HCT116 (cell line): ENCODE results near the gene POLR3A. TPM values are rescaled to one million over a fixed set of nuclear protein-coding genes. Genes with fewer than 3 reads are reported as not detected.

ENCODE experiments used
- ATAC-seq: fragments of 200-7000 bp; cut with Tn5 transposase; 2 replicates; pipeline ENCODE4 v1.9.1; 2020; ENCODE audit warnings: mild to moderate bottlenecking, moderate library complexity
- BruUV-seq: library from RNA; stranded (reverse); fragments of 400-500 nt; replicated peaks from 2 replicates; lab custom pipeline; 2021; lab: Mats Ljungman, UMichigan
- CTCF ChIA-PET: fragments of 300-600 bp; sonication (Branson Sonifier 250); formaldehyde crosslinking; loops from one replicate; lab custom pipeline; 2021; ENCODE audit warnings: antibody characterized with exemption; lab: Charles Lee
- POLR2A ChIA-PET: fragments of 300-600, 350-600 bp; sonication (Branson Sonifier 250); formaldehyde crosslinking; loops from one replicate; lab custom pipeline; 2021; ENCODE audit warnings: antibody characterized with exemption; lab: Charles Lee
- RAD21 ChIA-PET, 2 experiments: fragments of 300-600 bp; sonication (Branson Sonifier 250); formaldehyde crosslinking; loops; one replicate each; lab custom pipeline; 2023; ENCODE audit warnings: low total read pairs in 2 of 2; ENCODE audit not compliant: uncharacterized antibody in 2 of 2, unreplicated experiment in 2 of 2, low non-redundant PET in 1 of 2; lab: Charles Lee
- DNase-seq: peaks from one replicate; pipeline ENCODE4 v3.0.0-alpha.2; 2010; ENCODE audit warnings: low read depth, low spot score
- H2AFZ ChIP-seq: fragments of 200-600 bp; shearing (Covaris generic), sonication (generic); 2 replicates; pipeline ENCODE4 v1.6.1; 2017; ENCODE audit warnings: low read depth, mixed run types, mixed read lengths, antibody characterized with exemption, low read length; ENCODE audit not compliant: poor library complexity, severe bottlenecking
- H3K27ac ChIP-seq: 2 replicates; pipeline ENCODE4 v1.5.1; 2012; ENCODE audit warnings: low read depth, low read length
- H3K27me3 ChIP-seq: fragments of 200-600 bp; sonication (generic); 2 replicates; pipeline ENCODE4 v1.6.1; 2016; ENCODE audit warnings: mixed run types, low read length, mixed read lengths; ENCODE audit not compliant: insufficient read depth
- H3K36me3 ChIP-seq, 2 experiments: fragments of 200-500 bp in 1 of 2; fragments of 200-600 bp in 1 of 2; sonication (Bioruptor generic) in 1 of 2; sonication (generic) in 1 of 2; 2 replicates each; pipeline versions ENCODE4 v1.5.1 to v1.6.1; 2014 to 2016; ENCODE audit warnings: low read length in 2 of 2, inconsistent platforms in 1 of 2, mixed read lengths in 1 of 2, mixed run types in 1 of 2; ENCODE audit not compliant: insufficient read depth in 2 of 2, control insufficient read depth in 1 of 2
- H3K4me1 ChIP-seq, 2 experiments: fragments of 200-600 bp in 1 of 2; sonication (generic) in 1 of 2; 2 replicates each; pipeline versions ENCODE4 v1.5.1 to v1.6.1; 2012 to 2017; ENCODE audit warnings: low read length in 2 of 2, inconsistent platforms in 1 of 2, mild to moderate bottlenecking in 1 of 2, mixed read lengths in 1 of 2, mixed run types in 1 of 2, moderate library complexity in 1 of 2; ENCODE audit not compliant: insufficient read depth in 2 of 2, control insufficient read depth in 1 of 2
- H3K4me2 ChIP-seq: fragments of 200-600 bp; sonication (generic); 2 replicates; pipeline ENCODE4 v1.6.1; 2017; ENCODE audit warnings: mixed run types, low read length, mixed read lengths
- H3K4me3 ChIP-seq, 2 experiments: fragments of 200-600 bp in 1 of 2; sonication (generic) in 1 of 2; replicated peaks in 1 of 2; 2 replicates each; pipeline ENCODE4 v1.5.1; 2011 to 2016; ENCODE audit warnings: low read length in 2 of 2, control low read depth in 1 of 2, low read depth in 1 of 2, mild to moderate bottlenecking in 1 of 2, mixed read lengths in 1 of 2, mixed run types in 1 of 2
- H3K79me2 ChIP-seq: fragments of 200-600 bp; sonication (generic); 2 replicates; pipeline ENCODE4 v1.6.1; 2017; ENCODE audit warnings: mild to moderate bottlenecking, mixed run types, low read length, moderate library complexity, mixed read lengths; ENCODE audit not compliant: insufficient read depth
- H3K9ac ChIP-seq: fragments of 200-600 bp; sonication (generic); 2 replicates; pipeline ENCODE4 v1.6.1; 2016; ENCODE audit warnings: low read length, mixed read lengths
- H3K9me2 ChIP-seq: fragments of 200-600 bp; sonication (generic), shearing (Covaris generic); 2 replicates; pipeline ENCODE4 v1.6.1; 2017; ENCODE audit warnings: mixed run types, mild to moderate bottlenecking, moderate library complexity; ENCODE audit not compliant: insufficient read depth
- H3K9me3 ChIP-seq, 2 experiments: fragments of 200-500 bp in 1 of 2; fragments of 200-600 bp in 1 of 2; sonication (Bioruptor generic) in 1 of 2; sonication (generic) in 1 of 2; 2 replicates each; pipeline ENCODE4 v1.6.1; 2014 to 2017; ENCODE audit warnings: low read length in 2 of 2, mixed read lengths in 2 of 2, inconsistent platforms in 1 of 2, low read depth in 1 of 2, mild to moderate bottlenecking in 1 of 2, mixed run types in 1 of 2, moderate library complexity in 1 of 2; ENCODE audit not compliant: control insufficient read depth in 1 of 2, insufficient read depth in 1 of 2
- H4K20me1 ChIP-seq: fragments of 200-600 bp; sonication (generic), shearing (Covaris generic); 2 replicates; pipeline ENCODE4 v1.6.1; 2017; ENCODE audit warnings: mixed run types, mild to moderate bottlenecking, moderate library complexity; ENCODE audit not compliant: insufficient read depth
- CBX3 ChIP-seq: IDR thresholded peaks from 2 replicates; pipeline ENCODE4 v1.6.1; 2012; ENCODE audit warnings: low read depth
- EGR1 ChIP-seq: IDR thresholded peaks from 2 replicates; pipeline ENCODE4 v1.6.1; 2012; ENCODE audit warnings: low read depth
- ELF1 ChIP-seq: IDR thresholded peaks from 2 replicates; pipeline ENCODE4 v1.6.1; 2012; ENCODE audit warnings: low read depth, borderline replicate concordance
- EZH2phosphoT487 ChIP-seq: fragments of 200-600 bp; IDR thresholded peaks from 2 replicates; pipeline ENCODE4 v1.6.1; 2018; ENCODE audit warnings: antibody characterized with exemption, borderline replicate concordance
- FOSL1 ChIP-seq: IDR thresholded peaks from 2 replicates; pipeline ENCODE4 v1.6.1; 2012; ENCODE audit warnings: low read depth
- JUND ChIP-seq: IDR thresholded peaks from 2 replicates; pipeline ENCODE4 v1.6.1; 2012
- MAX ChIP-seq: IDR thresholded peaks from 2 replicates; pipeline ENCODE4 v1.6.1; 2012
- POLR2A ChIP-seq: IDR thresholded peaks from 2 replicates; pipeline ENCODE4 v1.7.0; 2011; ENCODE audit warnings: borderline replicate concordance; ENCODE audit not compliant: insufficient read depth, insufficient read length; ENCODE audit errors: extremely low read depth
- RAD21 ChIP-seq: IDR thresholded peaks from 2 replicates; pipeline ENCODE4 v1.6.1; 2012; ENCODE audit warnings: low read depth, mild to moderate bottlenecking
- SRF ChIP-seq: IDR thresholded peaks from 2 replicates; pipeline ENCODE4 v1.6.1; 2012; ENCODE audit warnings: low read depth
- TCF7L2 ChIP-seq: IDR thresholded peaks from 2 replicates; pipeline ENCODE4 v1.7.0; 2011; ENCODE audit warnings: borderline replicate concordance, inconsistent platforms; ENCODE audit not compliant: insufficient read depth, insufficient read length; ENCODE audit errors: extremely low read depth
- YY1 ChIP-seq: IDR thresholded peaks from 2 replicates; pipeline ENCODE4 v1.6.1; 2011; ENCODE audit warnings: low read length, low read depth, moderate library complexity, mild to moderate bottlenecking; ENCODE audit not compliant: insufficient replicate concordance; ENCODE audit errors: extremely low read depth
- ZBTB33 ChIP-seq: IDR thresholded peaks from 2 replicates; pipeline ENCODE4 v1.6.1; 2011; ENCODE audit warnings: mild to moderate bottlenecking, low read length, moderate library complexity; ENCODE audit not compliant: insufficient replicate concordance; ENCODE audit errors: extremely low read depth
- ZNF274 ChIP-seq: fragments of 200-500 bp; sonication (Bioruptor generic); IDR thresholded peaks from 2 replicates; pipeline ENCODE4 v1.6.1; 2014; ENCODE audit warnings: mild to moderate bottlenecking, low read depth, low read length, inconsistent platforms
- intact Hi-C: fragments of 100-400 bp; cut with micrococcal nuclease; formaldehyde crosslinking; loops from 2 replicates; pipeline ENCODE4 v1.10.0; 2022
- total RNA-seq: library from RNA; stranded (reverse); gene quantifications from one replicate; pipeline ENCODE4 v1.2.1, GENCODE V29; 2021; ENCODE audit not compliant: unreplicated experiment
- TF ChIP-seq, protein P1 (sequence below), 3 experiments: fragments of 200-600 bp in 1 of 3; sonication (generic) in 1 of 3; IDR thresholded peaks in 2 of 3; conservative IDR thresholded peaks in 1 of 3; 2 replicates each; pipeline ENCODE4 v1.5.1; 2012 to 2017; ENCODE audit warnings: low read depth in 2 of 3, low read length in 2 of 3, antibody characterized with exemption in 1 of 3, borderline replicate concordance in 1 of 3, control low read depth in 1 of 3, mild to moderate bottlenecking in 1 of 3, mixed read lengths in 1 of 3, mixed run types in 1 of 3, moderate library complexity in 1 of 3; ENCODE audit not compliant: insufficient read depth in 1 of 3

POLR3A gene
- total RNA-seq, 1 experiment from 2014 or later, result 26.6 TPM

GRCh38 chr10:78059906-78060702, 30.8 kb upstream of the POLR3A start:
- RAD21 ChIA-PET, result no interaction called here
- H3K36me3 ChIP-seq, result no peaks in the 10 kb centered on the region
- no peaks in the 10 kb centered on the region for H3K9me2 ChIP-seq
- no peak overlapping the region for H3K4me3 ChIP-seq
- TF ChIP-seq CBX3, result no peak
- no peak for TF ChIP-seq MAX
- TF ChIP-seq EGR1, result no peak
- TF ChIP-seq, all 23 proteins: peak for 0
- BruUV-seq, result no TSS peak
- Histone ChIP-seq H3K9me3 (no peaks in the 10 kb centered on the region), H3K27ac (no peak overlapping the region), H3K79me2 (no peaks in the 10 kb centered on the region), H2AFZ (no peak overlapping the region), H3K27me3 (no peaks in the 10 kb centered on the region), H3K4me2 (no peak overlapping the region), H4K20me1 (no peaks in the 10 kb centered on the region), H3K9ac (no peak overlapping the region), H3K4me1 (no peaks in the 10 kb centered on the region)
- ChIA-PET CTCF (no interaction called here), POLR2A (no interaction called here)
- intact Hi-C loops, result no loop called here
- no peak for DNase-seq
- ATAC-seq, result no peak

GRCh38 chr10:78058562-78058961, 29.2 kb upstream of the POLR3A start:
- Histone ChIP-seq H3K36me3 (no peaks in the 10 kb centered on the region), H3K4me3 (no peak overlapping the region), H4K20me1 (no peaks in the 10 kb centered on the region), H3K9me3 (no peaks in the 10 kb centered on the region), H3K9me2 (no peaks in the 10 kb centered on the region), H3K27ac (no peak overlapping the region), H2AFZ (no peak overlapping the region), H3K79me2 (no peaks in the 10 kb centered on the region), H3K4me1 (no peaks in the 10 kb centered on the region), H3K9ac (no peak overlapping the region), H3K27me3 (no peaks in the 10 kb centered on the region), H3K4me2 (no peak overlapping the region)
- BruUV-seq, result no TSS peak
- DNase-seq (no peak), ATAC-seq (no peak)
- ChIA-PET RAD21 (no interaction called here), CTCF (interaction anchor here (4.0 kb wide), 1 partner anchor 11 kb away, joined by 14 read pairs; no protein-coding TSS in a partner anchor), POLR2A (no interaction called here)
- intact Hi-C loops, result no loop called here
- TF ChIP-seq ZBTB33 (no peak), YY1 (no peak), ELF1 (no peak), JUND (no peak), POLR2A (no peak), RAD21 (no peak), EZH2phosphoT487 (no peak), SRF (no peak), EGR1 (no peak), FOSL1 (no peak), MAX (no peak), ZNF274 (no peak), TCF7L2 (no peak)
- TF ChIP-seq, protein P1, sequence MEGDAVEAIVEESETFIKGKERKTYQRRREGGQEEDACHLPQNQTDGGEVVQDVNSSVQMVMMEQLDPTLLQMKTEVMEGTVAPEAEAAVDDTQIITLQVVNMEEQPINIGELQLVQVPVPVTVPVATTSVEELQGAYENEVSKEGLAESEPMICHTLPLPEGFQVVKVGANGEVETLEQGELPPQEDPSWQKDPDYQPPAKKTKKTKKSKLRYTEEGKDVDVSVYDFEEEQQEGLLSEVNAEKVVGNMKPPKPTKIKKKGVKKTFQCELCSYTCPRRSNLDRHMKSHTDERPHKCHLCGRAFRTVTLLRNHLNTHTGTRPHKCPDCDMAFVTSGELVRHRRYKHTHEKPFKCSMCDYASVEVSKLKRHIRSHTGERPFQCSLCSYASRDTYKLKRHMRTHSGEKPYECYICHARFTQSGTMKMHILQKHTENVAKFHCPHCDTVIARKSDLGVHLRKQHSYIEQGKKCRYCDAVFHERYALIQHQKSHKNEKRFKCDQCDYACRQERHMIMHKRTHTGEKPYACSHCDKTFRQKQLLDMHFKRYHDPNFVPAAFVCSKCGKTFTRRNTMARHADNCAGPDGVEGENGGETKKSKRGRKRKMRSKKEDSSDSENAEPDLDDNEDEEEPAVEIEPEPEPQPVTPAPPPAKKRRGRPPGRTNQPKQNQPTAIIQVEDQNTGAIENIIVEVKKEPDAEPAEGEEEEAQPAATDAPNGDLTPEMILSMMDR (IDR thresholded peaks at IDR 0.05 in 2 of 3, conservative IDR thresholded peaks at IDR 0.05 in 1 of 3; ENCODE audit: borderline replicate concordance in 1 of 3, insufficient read depth in 1 of 3, low read depth in 2 of 3, low read length in 2 of 3), result no peak
